ENCODE results near the gene C22orf15. TPM values are rescaled to one million over a fixed set of nuclear protein-coding genes. Genes with fewer than 3 reads are reported as not detected.
A peak's percentile ranks its signal among the peaks of the same experiment; 100 is the strongest.
"Not testable (repeated sequence)": the region's sequence is repeated elsewhere in the genome, so short reads cannot be mapped to it uniquely, and the experiment has no call there.

The C22orf15 gene
- under 1 TPM in 2 of 3 donors, not detected in 1; 0.11 to 0.30 TPM for total RNA-seq

GRCh38 chr22:23762842-23763578 is at the start of gene C22orf15:
TSS of gene C22orf15 (plus strand) at chr22:23762990. CDS start at chr22:23763307, 317 bp downstream.
- peaks cover 41% of the 10 kb centered on the region for H3K4me1 Mint-ChIP-seq (ENCODE audit: low read depth)
- H3K9me3 Mint-ChIP-seq, result no peaks in the 10 kb centered on the region
- H3K36me3 Mint-ChIP-seq (ENCODE audit: insufficient read depth), result no peaks in the 10 kb centered on the region
- ATAC-seq (peak in 1 of 2 donors; percentile 4), DNase-seq (no peak)
- H3K27me3 Mint-ChIP-seq (ENCODE audit: low read depth), result no peaks in the 10 kb centered on the region
- H3K4me3 Mint-ChIP-seq, result peak within 1 kb of the TSS; percentile 73

- H3K4me3 Mint-ChIP-seq, result no peak overlapping the region
Observed at GRCh38 chr22:23713696-23714595, 48.8 kb upstream of the C22orf15 start.

GRCh38 chr22:23714596-23715578 is 47.9 kb upstream of the C22orf15 start:
- DNase-seq, result no peak
- H3K36me3 Mint-ChIP-seq (ENCODE audit: insufficient read depth), result peaks cover 24% of the 10 kb centered on the region

More at GRCh38 chr22:23713696-23714595, 48.8 kb upstream of the C22orf15 start:
- Mint-ChIP-seq H3K36me3 (ENCODE audit: insufficient read depth) (peaks cover 33% of the 10 kb centered on the region), H3K9me3 (no peaks in the 10 kb centered on the region), H3K27me3 (ENCODE audit: low read depth) (no peaks in the 10 kb centered on the region), H3K4me1 (ENCODE audit: low read depth) (peaks cover 28% of the 10 kb centered on the region)
- DNase-seq (no peak), ATAC-seq (no peak)

GRCh38 chr22:23715806-23716375 is 46.9 kb upstream of the C22orf15 start:
- no peak for DNase-seq

More at GRCh38 chr22:23714596-23715578, 47.9 kb upstream of the C22orf15 start:
- H3K4me3 Mint-ChIP-seq, result peak overlapping the region; percentile 77
- no peaks in the 10 kb centered on the region for H3K9me3 Mint-ChIP-seq
- peaks cover 20% of the 10 kb centered on the region for H3K4me1 Mint-ChIP-seq (ENCODE audit: low read depth)
- H3K27me3 Mint-ChIP-seq (ENCODE audit: low read depth), result no peaks in the 10 kb centered on the region
- no peak for ATAC-seq

GRCh38 chr22:23716811-23717801 is 45.7 kb upstream of the C22orf15 start:
- peak; percentile 94 to 95 for ATAC-seq
- Mint-ChIP-seq H3K36me3 (ENCODE audit: insufficient read depth) (peaks cover 8% of the 10 kb centered on the region), H3K9me3 (no peaks in the 10 kb centered on the region), H3K4me1 (ENCODE audit: low read depth) (peaks cover 18% of the 10 kb centered on the region), H3K4me3 (peak overlapping the region; percentile 77), H3K27me3 (ENCODE audit: low read depth) (no peaks in the 10 kb centered on the region)
- DNase-seq, result peak; percentile 79

More at GRCh38 chr22:23715806-23716375, 46.9 kb upstream of the C22orf15 start:
- no peak for ATAC-seq
- Mint-ChIP-seq H3K27me3 (ENCODE audit: low read depth) (no peaks in the 10 kb centered on the region), H3K4me3 (peak overlapping the region; percentile 77), H3K36me3 (ENCODE audit: insufficient read depth) (peaks cover 14% of the 10 kb centered on the region), H3K4me1 (ENCODE audit: low read depth) (peaks cover 18% of the 10 kb centered on the region), H3K9me3 (no peaks in the 10 kb centered on the region)

GRCh38 chr22:23718371-23719165 is 44.2 kb upstream of the C22orf15 start:
- Mint-ChIP-seq H3K36me3 (ENCODE audit: insufficient read depth) (peaks cover 8% of the 10 kb centered on the region), H3K9me3 (no peaks in the 10 kb centered on the region), H3K4me1 (ENCODE audit: low read depth) (peaks cover 18% of the 10 kb centered on the region), H3K4me3 (peak overlapping the region; percentile 5), H3K27me3 (ENCODE audit: low read depth) (no peaks in the 10 kb centered on the region)
- DNase-seq (no peak), ATAC-seq (no peak)

- peaks cover 3% of the 10 kb centered on the region for H3K27me3 Mint-ChIP-seq (ENCODE audit: low read depth)
Observed at GRCh38 chr22:23720855-23721254, 41.9 kb upstream of the C22orf15 start.

GRCh38 chr22:23722160-23722559 is 40.6 kb upstream of the C22orf15 start:
- Mint-ChIP-seq H3K4me3 (no peak overlapping the region), H3K36me3 (ENCODE audit: insufficient read depth) (no peaks in the 10 kb centered on the region), H3K9me3 (no peaks in the 10 kb centered on the region), H3K27me3 (ENCODE audit: low read depth) (peaks cover 4% of the 10 kb centered on the region), H3K4me1 (ENCODE audit: low read depth) (peaks cover 5% of the 10 kb centered on the region)
- DNase-seq (no peak), ATAC-seq (no peak)

More at GRCh38 chr22:23720855-23721254, 41.9 kb upstream of the C22orf15 start:
- no peak overlapping the region for H3K4me3 Mint-ChIP-seq
- ATAC-seq (no peak), DNase-seq (no peak)
- peaks cover 7% of the 10 kb centered on the region for H3K4me1 Mint-ChIP-seq (ENCODE audit: low read depth)
- H3K9me3 Mint-ChIP-seq, result no peaks in the 10 kb centered on the region
- H3K36me3 Mint-ChIP-seq (ENCODE audit: insufficient read depth), result no peaks in the 10 kb centered on the region

GRCh38 chr22:23722724-23723123 is 40.1 kb upstream of the C22orf15 start:
- Mint-ChIP-seq H3K4me1 (ENCODE audit: low read depth) (no peaks in the 10 kb centered on the region), H3K27me3 (ENCODE audit: low read depth) (peaks cover 4% of the 10 kb centered on the region), H3K4me3 (no peak overlapping the region), H3K36me3 (ENCODE audit: insufficient read depth) (no peaks in the 10 kb centered on the region), H3K9me3 (no peaks in the 10 kb centered on the region)
- ATAC-seq (no peak), DNase-seq (no peak)

GRCh38 chr22:23728108-23728507 is 34.7 kb upstream of the C22orf15 start:
- not testable (repeated sequence) for ATAC-seq; H3K4me1 Mint-ChIP-seq (ENCODE audit: low read depth); H3K36me3 Mint-ChIP-seq (ENCODE audit: insufficient read depth); H3K9me3 Mint-ChIP-seq; H3K4me3 Mint-ChIP-seq; DNase-seq; H3K27me3 Mint-ChIP-seq (ENCODE audit: low read depth)

GRCh38 chr22:23737696-23738095 is 25.1 kb upstream of the C22orf15 start:
- ATAC-seq (no peak), DNase-seq (no peak)
- H3K27me3 Mint-ChIP-seq (ENCODE audit: low read depth), result no peaks in the 10 kb centered on the region
- no peak overlapping the region for H3K4me3 Mint-ChIP-seq
- no peaks in the 10 kb centered on the region for H3K9me3 Mint-ChIP-seq
- H3K36me3 Mint-ChIP-seq (ENCODE audit: insufficient read depth), result no peaks in the 10 kb centered on the region
- H3K4me1 Mint-ChIP-seq (ENCODE audit: low read depth), result no peaks in the 10 kb centered on the region

Data from activated T-cell treated with anti-CD3 and anti-CD28 coated beads, Interleukin-2, amount 50 U/mL, for 4 hours (primary cell).